Measurements from ENCODE around the gene CAPN11.

Gene CAPN11

GRCh38 chr6:44207966-44208365 is 49.3 kb downstream of the CAPN11 start:
- Histone ChIP-seq H3K27me3 (ENCODE audit: control insufficient read depth, insufficient read depth, low read length) (no peaks in the 10 kb centered on the region), H3K4me1 (ENCODE audit: control insufficient read depth, insufficient read depth, low read length) (peaks cover 2% of the 10 kb centered on the region; the same call in 1 of the 2 replicates), H3K9me3 (ENCODE audit: control insufficient read depth, insufficient read depth, low read length) (no peaks in the 10 kb centered on the region), H3K4me3 (ENCODE audit: low read length) (no peak overlapping the region), H3K36me3 (ENCODE audit: control insufficient read depth, insufficient read depth, low read length) (no peaks in the 10 kb centered on the region), H3K27ac (ENCODE audit: low read length) (no peak overlapping the region)
- no CpG with 5 or more reads among the region's 6 CpGs for WGBS (ENCODE audit: insufficient coverage, insufficient read length)
- DNase-seq (ENCODE audit: low read depth, low spot score), result no peak

- H3K9me3 ChIP-seq (ENCODE audit: control insufficient read depth, insufficient read depth, low read length), result no peaks in the 10 kb centered on the region
- 100% methylated on average over 1 of the region's 3 CpGs for WGBS (ENCODE audit: insufficient coverage, insufficient read length)
- H3K4me1 ChIP-seq (ENCODE audit: control insufficient read depth, insufficient read depth, low read length), result no peaks in the 10 kb centered on the region
- H3K27ac ChIP-seq (ENCODE audit: low read length), result no peak overlapping the region
- H3K36me3 ChIP-seq (ENCODE audit: control insufficient read depth, insufficient read depth, low read length), result no peaks in the 10 kb centered on the region
- DNase-seq (ENCODE audit: low read depth, low spot score), result no peak
- no peaks in the 10 kb centered on the region for H3K27me3 ChIP-seq (ENCODE audit: control insufficient read depth, insufficient read depth, low read length)
- no peak overlapping the region for H3K4me3 ChIP-seq (ENCODE audit: low read length)
These were observed 52.7 kb downstream of the CAPN11 start for GRCh38 chr6:44211284-44211683.

GRCh38 chr6:44214307-44214706 is 55.7 kb downstream of the CAPN11 start:
- no peak for DNase-seq (ENCODE audit: low read depth, low spot score)
- Histone ChIP-seq H3K27me3 (ENCODE audit: control insufficient read depth, insufficient read depth, low read length) (no peaks in the 10 kb centered on the region), H3K4me1 (ENCODE audit: control insufficient read depth, insufficient read depth, low read length) (peaks cover 11% of the 10 kb centered on the region), H3K36me3 (ENCODE audit: control insufficient read depth, insufficient read depth, low read length) (no peaks in the 10 kb centered on the region), H3K9me3 (ENCODE audit: control insufficient read depth, insufficient read depth, low read length) (no peaks in the 10 kb centered on the region), H3K27ac (ENCODE audit: low read length) (no peak overlapping the region), H3K4me3 (ENCODE audit: low read length) (no peak overlapping the region)
- no CpG with 5 or more reads among the region's 6 CpGs for WGBS (ENCODE audit: insufficient coverage, insufficient read length)

GRCh38 chr6:44216677-44217331 is 58.2 kb downstream of the CAPN11 start, which contains the start of gene MYMX:
MYMX (plus strand) TSS chr6:44216926; CDS start chr6:44217472, 546 bp downstream.
- no peaks in the 10 kb centered on the region for H3K36me3 ChIP-seq (ENCODE audit: control insufficient read depth, insufficient read depth, low read length)
- peaks cover 14% of the 10 kb centered on the region for H3K4me1 ChIP-seq (ENCODE audit: control insufficient read depth, insufficient read depth, low read length)
- H3K9me3 ChIP-seq (ENCODE audit: control insufficient read depth, insufficient read depth, low read length), result no peaks in the 10 kb centered on the region
- no peaks in the 10 kb centered on the region for H3K27me3 ChIP-seq (ENCODE audit: control insufficient read depth, insufficient read depth, low read length)
- H3K4me3 ChIP-seq (ENCODE audit: low read length), result no peak within 1 kb of the TSS
- H3K27ac ChIP-seq (ENCODE audit: low read length), result no peak within 1 kb of the TSS
- no peak for DNase-seq (ENCODE audit: low read depth, low spot score)
- no CpG with 5 or more reads among the region's 7 CpGs for WGBS (ENCODE audit: insufficient coverage, insufficient read length)

- Histone ChIP-seq H3K36me3 (ENCODE audit: control insufficient read depth, insufficient read depth, low read length) (no peaks in the 10 kb centered on the region), H3K4me3 (ENCODE audit: low read length) (no peak overlapping the region), H3K4me1 (ENCODE audit: control insufficient read depth, insufficient read depth, low read length) (peaks cover 18% of the 10 kb centered on the region), H3K27ac (ENCODE audit: low read length) (no peak overlapping the region), H3K9me3 (ENCODE audit: control insufficient read depth, insufficient read depth, low read length) (no peaks in the 10 kb centered on the region), H3K27me3 (ENCODE audit: control insufficient read depth, insufficient read depth, low read length) (no peaks in the 10 kb centered on the region)
- DNase-seq (ENCODE audit: low read depth, low spot score), result no peak
- no CpG with 5 or more reads among the region's 16 CpGs for WGBS (ENCODE audit: insufficient coverage, insufficient read length)
These were observed 58.9 kb downstream of the CAPN11 start for GRCh38 chr6:44217332-44218143.

- no peaks in the 10 kb centered on the region for H3K27me3 ChIP-seq (ENCODE audit: control insufficient read depth, insufficient read depth, low read length)
- no peaks in the 10 kb centered on the region for H3K9me3 ChIP-seq (ENCODE audit: control insufficient read depth, insufficient read depth, low read length)
- DNase-seq (ENCODE audit: low read depth, low spot score), result no peak
- no CpG with 5 or more reads among the region's 45 CpGs for WGBS (ENCODE audit: insufficient coverage, insufficient read length)
- peak overlapping the region; percentile 38 for H3K27ac ChIP-seq (ENCODE audit: low read length)
- peaks cover 20% of the 10 kb centered on the region for H3K4me1 ChIP-seq (ENCODE audit: control insufficient read depth, insufficient read depth, low read length)
- H3K4me3 ChIP-seq (ENCODE audit: low read length), result peak overlapping the region; percentile 44; the same call in 1 of the 2 replicates
- H3K36me3 ChIP-seq (ENCODE audit: control insufficient read depth, insufficient read depth, low read length), result no peaks in the 10 kb centered on the region
These were observed 60.6 kb downstream of the CAPN11 start for GRCh38 chr6:44219053-44219814.

GRCh38 chr6:44219815-44220784 is 61.5 kb downstream of the CAPN11 start:
- no peaks in the 10 kb centered on the region for H3K9me3 ChIP-seq (ENCODE audit: control insufficient read depth, insufficient read depth, low read length)
- peaks cover 22% of the 10 kb centered on the region for H3K4me1 ChIP-seq (ENCODE audit: control insufficient read depth, insufficient read depth, low read length)
- no peak for DNase-seq (ENCODE audit: low read depth, low spot score)
- WGBS (ENCODE audit: insufficient coverage, insufficient read length), result no CpG with 5 or more reads among the region's 28 CpGs
- no peaks in the 10 kb centered on the region for H3K27me3 ChIP-seq (ENCODE audit: control insufficient read depth, insufficient read depth, low read length)
- H3K36me3 ChIP-seq (ENCODE audit: control insufficient read depth, insufficient read depth, low read length), result no peaks in the 10 kb centered on the region
- H3K27ac ChIP-seq (ENCODE audit: low read length), result no peak overlapping the region
- H3K4me3 ChIP-seq (ENCODE audit: low read length), result no peak overlapping the region; the same call in 1 of the 2 replicates

- H3K4me1 ChIP-seq (ENCODE audit: control insufficient read depth, insufficient read depth, low read length), result peaks cover 22% of the 10 kb centered on the region
- H3K4me3 ChIP-seq (ENCODE audit: low read length), result no peak overlapping the region
- H3K27ac ChIP-seq (ENCODE audit: low read length), result no peak overlapping the region
- no peak for DNase-seq (ENCODE audit: low read depth, low spot score)
- H3K27me3 ChIP-seq (ENCODE audit: control insufficient read depth, insufficient read depth, low read length), result no peaks in the 10 kb centered on the region
- H3K36me3 ChIP-seq (ENCODE audit: control insufficient read depth, insufficient read depth, low read length), result no peaks in the 10 kb centered on the region
- no CpG with 5 or more reads among the region's 4 CpGs for WGBS (ENCODE audit: insufficient coverage, insufficient read length)
- H3K9me3 ChIP-seq (ENCODE audit: control insufficient read depth, insufficient read depth, low read length), result no peaks in the 10 kb centered on the region
These were observed 62.3 kb downstream of the CAPN11 start for GRCh38 chr6:44220913-44221290.

GRCh38 chr6:44221291-44221960 is 62.8 kb downstream of the CAPN11 start:
- H3K9me3 ChIP-seq (ENCODE audit: control insufficient read depth, insufficient read depth, low read length), result no peaks in the 10 kb centered on the region
- DNase-seq (ENCODE audit: low read depth, low spot score), result no peak
- no peak overlapping the region for H3K27ac ChIP-seq (ENCODE audit: low read length)
- no CpG with 5 or more reads among the region's 4 CpGs for WGBS (ENCODE audit: insufficient coverage, insufficient read length)
- peaks cover 26% of the 10 kb centered on the region for H3K4me1 ChIP-seq (ENCODE audit: control insufficient read depth, insufficient read depth, low read length)
- H3K4me3 ChIP-seq (ENCODE audit: low read length), result no peak overlapping the region
- H3K36me3 ChIP-seq (ENCODE audit: control insufficient read depth, insufficient read depth, low read length), result no peaks in the 10 kb centered on the region
- H3K27me3 ChIP-seq (ENCODE audit: control insufficient read depth, insufficient read depth, low read length), result no peaks in the 10 kb centered on the region

All from iPS DF 6.9 (cell line).